ENCODE measurements around the gene BABAM2. TPM values are rescaled to one million over a fixed set of nuclear protein-coding genes. Genes with fewer than 3 reads are reported as not detected.

Gene BABAM2
- total and polyA plus RNA-seq, 10 of the 15 experiments (the other 5 are each of a cell fraction or from before 2014, with no cell fraction given), result 30.7 to 59.9 (median 44.5) TPM

DNA sequence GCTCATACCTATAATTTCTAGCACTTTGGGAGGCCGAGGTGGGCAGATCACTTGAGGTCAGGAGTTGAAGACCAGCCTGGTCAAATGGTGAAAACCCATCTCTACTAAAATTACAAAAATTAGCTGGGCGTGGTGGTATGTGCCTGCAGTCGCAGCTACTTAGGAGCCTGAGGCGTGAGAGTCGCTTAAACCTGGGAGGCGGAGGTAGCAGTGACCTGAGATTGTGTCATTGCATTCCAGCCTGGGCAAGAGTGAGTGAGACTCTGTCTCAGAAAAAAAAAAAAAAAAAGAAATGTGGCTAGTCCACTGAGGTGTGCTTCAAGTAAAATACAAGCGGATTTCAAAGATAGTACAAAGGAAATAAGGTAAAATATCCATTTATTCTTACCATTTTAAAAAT lies 46.5 kb upstream of the BABAM2 start (continued):
- TF ChIP-seq, protein P1, sequence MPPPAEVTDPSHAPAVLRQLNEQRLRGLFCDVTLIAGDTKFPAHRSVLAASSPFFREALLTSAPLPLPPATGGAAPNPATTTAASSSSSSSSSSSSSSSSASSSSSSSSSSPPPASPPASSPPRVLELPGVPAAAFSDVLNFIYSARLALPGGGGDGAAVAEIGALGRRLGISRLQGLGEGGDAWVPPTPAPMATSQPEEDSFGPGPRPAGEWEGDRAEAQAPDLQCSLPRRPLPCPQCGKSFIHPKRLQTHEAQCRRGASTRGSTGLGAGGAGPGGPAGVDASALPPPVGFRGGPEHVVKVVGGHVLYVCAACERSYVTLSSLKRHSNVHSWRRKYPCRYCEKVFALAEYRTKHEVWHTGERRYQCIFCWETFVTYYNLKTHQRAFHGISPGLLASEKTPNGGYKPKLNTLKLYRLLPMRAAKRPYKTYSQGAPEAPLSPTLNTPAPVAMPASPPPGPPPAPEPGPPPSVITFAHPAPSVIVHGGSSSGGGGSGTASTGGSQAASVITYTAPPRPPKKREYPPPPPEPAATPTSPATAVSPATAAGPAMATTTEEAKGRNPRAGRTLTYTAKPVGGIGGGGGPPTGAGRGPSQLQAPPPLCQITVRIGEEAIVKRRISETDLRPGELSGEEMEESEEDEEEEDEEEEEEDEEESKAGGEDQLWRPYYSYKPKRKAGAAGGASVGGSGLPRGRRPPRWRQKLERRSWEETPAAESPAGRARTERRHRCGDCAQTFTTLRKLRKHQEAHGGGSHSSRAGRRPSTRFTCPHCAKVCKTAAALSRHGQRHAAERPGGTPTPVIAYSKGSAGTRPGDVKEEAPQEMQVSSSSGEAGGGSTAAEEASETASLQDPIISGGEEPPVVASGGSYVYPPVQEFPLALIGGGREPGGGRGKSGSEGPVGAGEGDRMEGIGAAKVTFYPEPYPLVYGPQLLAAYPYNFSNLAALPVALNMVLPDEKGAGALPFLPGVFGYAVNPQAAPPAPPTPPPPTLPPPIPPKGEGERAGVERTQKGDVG (CRISPR knock-in tag; IDR thresholded peaks at IDR 0.05), result no peak
- TF ChIP-seq BACH1 (IDR thresholded peaks at IDR 0.05; ENCODE audit: borderline replicate concordance) (no peak), BCL11A (IDR thresholded peaks at IDR 0.05; ENCODE audit: low read depth, low read length) (no peak)

- no peaks in the 10 kb centered on the region for H3K27me3 ChIP-seq (replicated peaks in 1 of 2; ENCODE audit: control insufficient read depth in 2 of 2, insufficient read depth in 2 of 2, low read length in 1 of 2)
- H2AFZ ChIP-seq (ENCODE audit: control insufficient read depth, low read depth, low read length), result no peak overlapping the region
- H3K4me2 ChIP-seq (ENCODE audit: control insufficient read depth, insufficient read depth), result no peak overlapping the region
- no peak for FAIRE-seq
- H3K4me1 ChIP-seq (ENCODE audit: control insufficient read depth, insufficient read depth, low read length), result no peaks in the 10 kb centered on the region
- CTCF ChIA-PET, result interaction anchor here (1.2 to 1.4 kb wide), 2 partner anchors 12 to 28 kb away, joined by 4 to 5 read pairs; no protein-coding TSS in a partner anchor
- DNase-seq (ENCODE audit: low read depth, low spot score), result no peak
- RAD21 ChIA-PET (ENCODE audit: unreplicated experiment), result no interaction called here
- TF ChIP-seq WRNIP1 (IDR thresholded peaks at IDR 0.05; ENCODE audit: borderline replicate concordance, low read depth, low read length) (no peak), MLLT1 (IDR thresholded peaks at IDR 0.05) (no peak), RFX5 (IDR thresholded peaks at IDR 0.05; ENCODE audit: low read depth, low read length) (no peak), NR2C2 (IDR thresholded peaks at IDR 0.05; ENCODE audit: borderline replicate concordance, control insufficient read depth, insufficient read length, low read depth) (no peak), ZNF622 (IDR thresholded peaks at IDR 0.05) (no peak)
- no peaks in the 10 kb centered on the region for H3K36me3 ChIP-seq (ENCODE audit: control insufficient read depth in 2 of 2, insufficient read depth in 2 of 2, low read length in 1 of 2)
- no peaks in the 10 kb centered on the region for H3K79me2 ChIP-seq (ENCODE audit: control insufficient read depth, insufficient read depth, low read length)
- SMC1A ChIA-PET (ENCODE audit: uncharacterized antibody, unreplicated experiment), result interaction anchor here (1.2 kb wide), 1 partner anchor 114 kb away, joined by 3 read pairs; no protein-coding TSS in a partner anchor
- no TSS peak for BruUV-seq (replicated peaks)
- in situ Hi-C loops (cut with MboI) (no loop called here), intact Hi-C loops (cut with micrococcal nuclease; ENCODE audit: unreplicated experiment) (no loop called here)
- no peak overlapping the region for H3K9ac ChIP-seq (ENCODE audit: control insufficient read depth, insufficient read depth, low read length)
- H4K20me1 ChIP-seq (ENCODE audit: control insufficient read depth, insufficient read depth), result no peaks in the 10 kb centered on the region
- no peak overlapping the region for H3K4me3 ChIP-seq
- 44% methylated on average over 4 of the region's 4 CpGs for WGBS (ENCODE audit: insufficient coverage, insufficient replicate concordance, low lambda C conversion rate, missing lambda C conversion rate)
- H3K9me3 ChIP-seq (replicated peaks; ENCODE audit: control insufficient read depth, insufficient read depth, low read length), result no peaks in the 10 kb centered on the region
- POLR2A ChIA-PET, result no interaction called here
- no peak overlapping the region for H3K27ac ChIP-seq (ENCODE audit: control insufficient read depth, insufficient read depth)
- no peak for ATAC-seq
Observed at GRCh38 chr2:27844821-27845255, 45.7 kb upstream of the BABAM2 start.
